ENCODE measurements around the gene EIF2S3. TPM values are rescaled to one million over a fixed set of nuclear protein-coding genes. Genes with fewer than 3 reads are reported as not detected.
A peak's percentile ranks its signal among the peaks of the same experiment; 100 is the strongest.

Gene EIF2S3
- total and polyA plus RNA-seq, 5 experiments from 2014 or later = 123 to 283 (median 148) TPM

DNA sequence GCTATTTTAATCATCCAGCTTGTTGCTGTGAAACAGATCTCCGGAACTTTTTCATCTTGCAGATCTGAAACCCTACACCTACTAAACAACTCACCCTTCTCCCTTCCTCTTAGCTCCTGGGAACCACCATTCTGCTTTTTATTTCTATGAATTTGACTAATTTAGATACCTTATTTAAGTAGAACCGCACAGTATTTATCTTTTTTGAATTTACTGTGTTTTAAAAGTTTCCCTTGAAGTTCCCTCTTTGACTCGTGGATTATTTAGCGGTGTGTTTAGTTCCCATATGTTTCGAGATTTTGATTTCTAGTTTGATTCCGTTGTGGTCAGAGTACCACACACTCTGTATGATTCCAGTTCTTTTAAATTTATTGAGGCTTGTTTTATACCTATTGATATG, 44.6 kb downstream of the EIF2S3 start:
- no peak for DNase-seq
- POLR2A ChIA-PET = no interaction called here
- peaks cover 0 to 4% (median 0%) of the 10 kb centered on the region in 4 donors for H3K4me1 Mint-ChIP-seq
- H3K27me3 Mint-ChIP-seq = no peaks in the 10 kb centered on the region
- H3K4me3 Mint-ChIP-seq = no peak overlapping the region
- no peaks in the 10 kb centered on the region for H3K36me3 Mint-ChIP-seq
- no peak for ATAC-seq
- no peaks in the 10 kb centered on the region for H3K9me3 Mint-ChIP-seq
- no peak overlapping the region for H3K27ac Mint-ChIP-seq

DNA sequence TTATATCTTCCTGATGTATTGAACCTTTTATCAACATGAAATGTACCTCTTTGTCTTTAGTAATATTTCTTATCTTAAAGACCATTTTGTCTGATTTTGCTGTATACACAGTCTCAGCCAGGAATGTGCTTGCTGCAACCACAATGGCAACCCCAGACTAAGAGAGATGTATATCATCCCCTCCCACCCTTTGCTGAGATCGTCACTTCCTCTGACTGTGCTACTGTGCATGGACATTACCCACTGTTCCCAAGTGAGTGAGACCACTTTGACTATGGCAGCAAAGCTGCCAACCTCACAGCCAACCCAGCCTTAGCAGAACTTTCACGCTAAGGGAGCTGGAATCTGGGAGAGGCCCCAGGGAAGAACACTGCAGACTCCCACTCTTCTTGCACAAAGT, 46.0 kb downstream of the EIF2S3 start:
- Mint-ChIP-seq H3K4me3 (no peak overlapping the region), H3K27me3 (no peaks in the 10 kb centered on the region), H3K9me3 (no peaks in the 10 kb centered on the region), H3K27ac (peak overlapping the region in 1 of 10 donors; percentile 23), H3K4me1 (peaks cover 0 to 4% (median 0%) of the 10 kb centered on the region in 4 donors), H3K36me3 (no peaks in the 10 kb centered on the region)
- no peak for DNase-seq
- POLR2A ChIA-PET = no interaction called here
- no peak for ATAC-seq

DNA sequence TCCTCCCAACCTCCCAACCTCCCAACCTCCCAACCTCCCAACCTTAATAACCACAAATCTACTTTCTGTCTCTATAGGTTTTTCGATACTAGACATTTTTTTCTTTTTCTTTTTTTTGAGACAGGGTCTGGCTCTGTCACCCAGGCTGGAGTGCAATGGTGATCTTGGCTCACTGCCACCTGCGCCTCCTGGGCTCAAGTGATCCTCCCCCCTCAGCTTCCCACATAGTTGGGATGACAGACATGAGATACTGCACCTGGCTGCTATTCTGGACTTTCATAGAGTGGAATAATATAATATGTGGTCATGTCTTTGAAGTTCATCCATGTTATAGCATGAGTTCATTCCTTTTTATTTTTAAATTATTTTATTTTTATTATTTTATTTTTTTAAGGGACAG, 55.3 kb downstream of the EIF2S3 start:
- Mint-ChIP-seq H3K36me3 (no peaks in the 10 kb centered on the region), H3K9me3 (no peaks in the 10 kb centered on the region), H3K27me3 (no peaks in the 10 kb centered on the region), H3K4me3 (no peak overlapping the region), H3K27ac (no peak overlapping the region), H3K4me1 (no peaks in the 10 kb centered on the region)
- DNase-seq (no peak), ATAC-seq (no peak)
- POLR2A ChIA-PET = no interaction called here

DNA sequence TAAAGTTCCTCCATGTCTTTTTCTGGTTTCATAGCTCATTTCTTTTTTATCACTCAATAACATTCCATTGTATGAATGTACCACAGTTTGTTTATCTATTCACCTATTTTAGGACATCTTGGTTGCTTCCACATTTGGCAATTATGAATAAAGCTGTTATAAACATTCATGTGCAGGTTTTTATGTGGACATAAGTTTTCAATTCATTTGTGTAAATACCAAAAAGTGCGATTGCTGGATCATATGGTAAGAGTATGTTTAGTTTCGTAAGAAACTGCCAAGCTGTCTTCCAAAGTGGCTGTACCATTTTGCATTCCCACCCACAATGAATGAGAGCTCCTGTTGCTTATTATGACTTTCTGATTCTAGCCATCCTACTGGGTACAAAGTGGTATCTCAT, 58.4 kb downstream of the EIF2S3 start:
- no peak for DNase-seq
- Mint-ChIP-seq H3K4me3 (no peak overlapping the region), H3K9me3 (no peaks in the 10 kb centered on the region), H3K27ac (no peak overlapping the region), H3K4me1 (no peaks in the 10 kb centered on the region), H3K36me3 (no peaks in the 10 kb centered on the region), H3K27me3 (no peaks in the 10 kb centered on the region)
- POLR2A ChIA-PET = no interaction called here
- ATAC-seq = no peak

DNA sequence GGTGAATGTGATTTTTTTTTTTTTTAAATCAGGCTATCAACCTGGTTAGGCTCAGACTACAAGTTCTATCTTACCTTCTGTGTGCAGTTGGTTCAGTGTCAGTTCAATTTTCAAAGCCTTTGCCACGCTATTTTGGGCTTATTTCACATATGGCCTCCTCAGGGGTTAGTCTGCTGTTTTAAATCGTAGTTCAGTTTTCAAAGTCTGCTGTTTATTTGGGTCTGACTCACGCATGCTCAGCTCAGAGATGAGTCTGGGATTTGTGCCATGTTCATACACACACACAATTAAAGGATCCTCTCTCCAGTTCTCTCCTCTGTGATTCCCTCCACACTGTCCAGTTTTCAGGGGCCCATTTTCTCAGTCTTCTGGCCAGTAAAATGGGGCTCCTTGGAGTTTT, 62.5 kb downstream of the EIF2S3 start:
- Mint-ChIP-seq H3K4me1 (no peaks in the 10 kb centered on the region), H3K27ac (no peak overlapping the region), H3K4me3 (no peak overlapping the region), H3K27me3 (no peaks in the 10 kb centered on the region), H3K9me3 (no peaks in the 10 kb centered on the region), H3K36me3 (no peaks in the 10 kb centered on the region)
- ATAC-seq (no peak), DNase-seq (no peak)
- POLR2A ChIA-PET = no interaction called here

DNA sequence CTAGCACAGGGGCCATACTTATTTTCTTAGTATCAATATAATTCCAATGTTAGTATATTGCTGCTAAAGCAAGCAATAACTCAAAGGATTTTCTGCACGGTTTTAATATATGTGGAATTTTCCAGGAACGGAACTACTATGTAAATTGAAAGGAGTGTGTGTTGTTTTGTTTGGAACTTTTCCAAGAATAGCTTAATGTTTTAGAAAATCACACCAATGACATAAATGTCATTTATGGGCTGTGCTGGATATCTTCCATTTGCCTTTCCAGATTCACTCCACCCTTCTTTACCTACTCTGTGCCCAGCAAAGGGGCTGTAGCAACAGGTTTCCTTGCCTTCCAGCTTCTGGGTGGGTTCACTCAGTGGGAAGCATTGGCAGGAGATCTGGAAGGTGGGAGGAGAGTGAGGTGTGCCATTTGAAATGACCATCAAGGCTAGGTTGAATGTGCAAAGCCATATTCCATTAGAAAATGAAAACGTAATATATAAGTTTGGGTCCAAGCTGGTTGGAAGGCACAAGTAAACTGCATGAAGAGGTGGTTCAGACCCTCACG, 69.6 kb downstream of the EIF2S3 start:
- no peaks in the 10 kb centered on the region for H3K36me3 Mint-ChIP-seq
- no peaks in the 10 kb centered on the region for H3K4me1 Mint-ChIP-seq
- DNase-seq = no peak
- no peak for ATAC-seq
- no peaks in the 10 kb centered on the region for H3K27me3 Mint-ChIP-seq
- no peak overlapping the region for H3K27ac Mint-ChIP-seq
- H3K4me3 Mint-ChIP-seq = no peak overlapping the region
- POLR2A ChIA-PET = no interaction called here
- H3K9me3 Mint-ChIP-seq = no peaks in the 10 kb centered on the region

DNA sequence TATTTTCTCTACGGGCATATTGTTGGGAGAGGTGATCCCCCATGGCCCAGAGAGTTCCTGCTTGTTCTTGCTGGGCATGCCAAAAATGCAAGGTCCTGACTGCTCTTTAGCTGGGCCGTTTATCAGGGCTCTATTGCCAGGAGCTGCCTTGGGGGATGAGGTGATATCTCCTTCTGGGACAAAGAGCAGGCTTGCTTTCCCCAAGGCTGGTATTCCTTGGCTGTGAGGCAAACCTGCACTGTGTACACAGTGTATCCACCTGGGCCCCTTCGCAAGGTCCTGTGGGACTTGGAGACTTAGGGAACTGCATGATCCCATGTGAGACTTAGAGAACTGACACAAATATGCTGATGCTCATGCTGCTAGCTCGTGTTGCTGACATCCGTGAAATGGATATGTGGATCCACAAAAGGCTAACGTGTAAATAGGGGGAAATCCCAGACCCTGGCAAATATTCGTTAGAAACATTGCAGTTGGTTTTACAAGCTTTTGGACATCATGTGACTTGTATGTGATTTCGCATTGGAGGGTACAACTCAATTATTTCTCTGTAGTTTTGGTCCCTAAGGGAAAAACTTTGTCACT, 70.4 kb downstream of the EIF2S3 start:
- Mint-ChIP-seq H3K4me1 (no peaks in the 10 kb centered on the region), H3K27ac (no peak overlapping the region), H3K4me3 (no peak overlapping the region), H3K36me3 (no peaks in the 10 kb centered on the region), H3K27me3 (no peaks in the 10 kb centered on the region), H3K9me3 (no peaks in the 10 kb centered on the region)
- POLR2A ChIA-PET = no interaction called here
- DNase-seq = no peak
- ATAC-seq = no peak

Other genes with a start within 250 kb of the EIF2S3 start
- 10 to 100 TPM in 1 of 2 experiments, 1 to 10 TPM in 1; 6.8 to 10.8 TPM for gene APOO, start 147.0 kb upstream of the EIF2S3 start, total RNA-seq
- 10 to 100 TPM; 15.9 to 20.2 (median 19.7) TPM for gene APOO, start 147.0 kb upstream of the EIF2S3 start, polyA plus RNA-seq
- not detected for gene CXorf58, start 146.9 kb upstream of the EIF2S3 start, total RNA-seq
- gene CXorf58, start 146.9 kb upstream of the EIF2S3 start, polyA plus RNA-seq = not detected
- 1 to 10 TPM; 8.8 to 8.9 TPM for gene KLHL15, start 27.8 kb upstream of the EIF2S3 start, total RNA-seq
- gene KLHL15, start 27.8 kb upstream of the EIF2S3 start, polyA plus RNA-seq = 1 to 10 TPM; 1.8 to 2.7 (median 2.5) TPM
- 10 to 100 TPM; 71.1 to 75.1 TPM for gene ZFX, start 94.8 kb downstream of the EIF2S3 start, total RNA-seq
- gene ZFX, start 94.8 kb downstream of the EIF2S3 start, polyA plus RNA-seq = 10 to 100 TPM; 30.3 to 32.4 (median 30.4) TPM